ENCODE results near the gene TEX22.

DNA sequence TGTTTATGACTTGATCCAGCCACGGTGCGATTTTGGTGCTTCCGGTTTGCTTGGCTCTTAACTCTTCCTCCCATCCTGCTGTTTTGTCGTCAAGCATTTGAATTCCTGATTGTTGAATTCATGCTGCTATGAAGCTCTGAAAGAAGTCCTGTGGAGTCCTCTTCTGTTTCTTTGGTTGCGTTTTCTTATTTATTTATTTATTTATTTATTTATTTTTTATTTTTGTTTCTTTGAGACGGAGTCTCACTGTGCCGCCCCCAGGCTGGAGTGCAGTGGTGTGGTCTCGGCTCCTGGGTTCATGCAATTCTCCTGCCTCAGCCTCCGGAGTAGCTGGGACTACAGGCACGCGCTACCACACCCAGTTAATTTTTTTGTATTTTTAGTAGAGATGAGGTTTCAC, 18.3 kb downstream of the TEX22 start:
- TF ChIP-seq, protein P1, sequence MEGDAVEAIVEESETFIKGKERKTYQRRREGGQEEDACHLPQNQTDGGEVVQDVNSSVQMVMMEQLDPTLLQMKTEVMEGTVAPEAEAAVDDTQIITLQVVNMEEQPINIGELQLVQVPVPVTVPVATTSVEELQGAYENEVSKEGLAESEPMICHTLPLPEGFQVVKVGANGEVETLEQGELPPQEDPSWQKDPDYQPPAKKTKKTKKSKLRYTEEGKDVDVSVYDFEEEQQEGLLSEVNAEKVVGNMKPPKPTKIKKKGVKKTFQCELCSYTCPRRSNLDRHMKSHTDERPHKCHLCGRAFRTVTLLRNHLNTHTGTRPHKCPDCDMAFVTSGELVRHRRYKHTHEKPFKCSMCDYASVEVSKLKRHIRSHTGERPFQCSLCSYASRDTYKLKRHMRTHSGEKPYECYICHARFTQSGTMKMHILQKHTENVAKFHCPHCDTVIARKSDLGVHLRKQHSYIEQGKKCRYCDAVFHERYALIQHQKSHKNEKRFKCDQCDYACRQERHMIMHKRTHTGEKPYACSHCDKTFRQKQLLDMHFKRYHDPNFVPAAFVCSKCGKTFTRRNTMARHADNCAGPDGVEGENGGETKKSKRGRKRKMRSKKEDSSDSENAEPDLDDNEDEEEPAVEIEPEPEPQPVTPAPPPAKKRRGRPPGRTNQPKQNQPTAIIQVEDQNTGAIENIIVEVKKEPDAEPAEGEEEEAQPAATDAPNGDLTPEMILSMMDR (conservative IDR thresholded peaks at IDR 0.05), result no peak
- TF ChIP-seq EZH2 (IDR thresholded peaks at IDR 0.05; ENCODE audit: low read depth), result no peak

Data from PC-9 (cell line).